GM23338 (cell line): ENCODE measurements around the gene TMEM59. TPM values are rescaled to one million over a fixed set of nuclear protein-coding genes. Genes with fewer than 3 reads are reported as not detected.
"Not testable (repeated sequence)": the region's sequence is repeated elsewhere in the genome, so short reads cannot be mapped to it uniquely, and the experiment has no call there.

Experiments
- ATAC-seq: fragments of 200-7000 bp; cut with Tn5 transposase; 3 replicates; pipeline ENCODE4 v1.9.1; 2020
- DNase-seq: peaks from one replicate; pipeline ENCODE4 v3.0.0-alpha.2; 2015; ENCODE audit warnings: low spot score
- H2AFZ ChIP-seq: fragments of 200-600 bp; sonication (generic); 2 replicates; pipeline ENCODE4 v1.8.0; 2016; ENCODE audit warnings: antibody characterized with exemption, mild to moderate bottlenecking, moderate library complexity
- H3F3A ChIP-seq: fragments of 200-600 bp; sonication (generic); replicated peaks from 2 replicates; pipeline ENCODE4 v1.8.0; 2017; ENCODE audit warnings: antibody characterized with exemption, mixed run types, low read depth
- H3K27ac ChIP-seq: fragments of 200-600 bp; sonication (generic); 2 replicates; pipeline ENCODE4 v1.6.1; 2016; ENCODE audit warnings: low read depth
- H3K27me3 ChIP-seq: fragments of 200-600 bp; sonication (generic); 2 replicates; pipeline ENCODE4 v1.8.0; 2016; ENCODE audit warnings: mild to moderate bottlenecking, mixed run types, moderate library complexity; ENCODE audit not compliant: insufficient read depth
- H3K36me3 ChIP-seq: fragments of 200-600 bp; sonication (generic); 2 replicates; pipeline ENCODE4 v1.8.0; 2016; ENCODE audit warnings: mild to moderate bottlenecking; ENCODE audit not compliant: insufficient read depth
- H3K4me1 ChIP-seq: fragments of 200-600 bp; sonication (generic); 2 replicates; pipeline ENCODE4 v1.8.0; 2016; ENCODE audit warnings: mild to moderate bottlenecking, moderate library complexity; ENCODE audit not compliant: insufficient read depth
- H3K4me2 ChIP-seq: fragments of 200-600 bp; sonication (generic); 2 replicates; pipeline ENCODE4 v1.7.1; 2017; ENCODE audit warnings: mixed run types
- H3K4me3 ChIP-seq: fragments of 200-600 bp; sonication (generic); 2 replicates; pipeline ENCODE4 v1.6.1; 2016; ENCODE audit warnings: mixed run types
- H3K79me2 ChIP-seq: fragments of 200-600 bp; sonication (generic); replicated peaks from 2 replicates; pipeline ENCODE4 v1.8.0; 2017; ENCODE audit warnings: mild to moderate bottlenecking; ENCODE audit not compliant: insufficient read depth
- H3K9me2 ChIP-seq: fragments of 200-600 bp; sonication (generic); 2 replicates; pipeline ENCODE4 v1.8.0; 2017; ENCODE audit not compliant: insufficient read depth
- H4K20me1 ChIP-seq: fragments of 200-600 bp; sonication (generic); replicated peaks from 2 replicates; pipeline ENCODE4 v1.8.0; 2017; ENCODE audit warnings: mild to moderate bottlenecking; ENCODE audit not compliant: insufficient read depth
- H3K27ac Mint-ChIP-seq: 2 replicates; pipeline ENCODE4 v1.8.0; 2020; ENCODE audit warnings: inconsistent platforms, mild to moderate bottlenecking, moderate library complexity, mixed read lengths
- H3K27me3 Mint-ChIP-seq: 3 replicates; pipeline ENCODE4 v1.8.0; 2022; ENCODE audit warnings: low read depth, mild to moderate bottlenecking, moderate library complexity, mixed read lengths, inconsistent platforms; ENCODE audit not compliant: insufficient read depth, poor library complexity
- H3K36me3 Mint-ChIP-seq: 3 replicates; pipeline ENCODE4 v1.8.0; 2021; ENCODE audit warnings: low read depth, mild to moderate bottlenecking, inconsistent platforms, moderate library complexity, mixed read lengths
- H3K4me1 Mint-ChIP-seq: 3 replicates; pipeline ENCODE4 v1.8.0; 2020; ENCODE audit warnings: mild to moderate bottlenecking, inconsistent platforms, mixed read lengths
- H3K4me3 Mint-ChIP-seq: 3 replicates; pipeline ENCODE4 v1.8.0; 2021; ENCODE audit warnings: moderate library complexity, mild to moderate bottlenecking, inconsistent platforms, mixed read lengths
- H3K9me3 Mint-ChIP-seq: 3 replicates; pipeline ENCODE4 v1.8.0; 2020; ENCODE audit warnings: moderate library complexity, mild to moderate bottlenecking, inconsistent platforms, mixed read lengths
- ETS1 ChIP-seq: IDR thresholded peaks from 2 replicates; pipeline ENCODE4 v1.6.1; 2016; ENCODE audit warnings: antibody characterized with exemption
- EZH2 ChIP-seq: fragments of 200-600 bp; sonication (generic); IDR thresholded peaks from one replicate; pipeline ENCODE4 v1.8.0; 2017; ENCODE audit warnings: antibody characterized with exemption, mild to moderate bottlenecking, low read depth; ENCODE audit not compliant: unreplicated experiment
- EZH2phosphoT487 ChIP-seq: fragments of 200-600 bp; sonication (generic); IDR thresholded peaks from one replicate; pipeline ENCODE4 v1.8.1; 2018; ENCODE audit warnings: antibody characterized with exemption; ENCODE audit not compliant: unreplicated experiment
- NANOG ChIP-seq: IDR thresholded peaks from 2 replicates; pipeline ENCODE4 v1.6.1; 2016; ENCODE audit warnings: antibody characterized with exemption, borderline replicate concordance
- POLR2AphosphoS5 ChIP-seq: IDR thresholded peaks from 2 replicates; pipeline ENCODE4 v1.6.1; 2016; ENCODE audit warnings: antibody characterized with exemption, low read depth
- STAT1 ChIP-seq: IDR thresholded peaks from one replicate; pipeline ENCODE4 v1.6.1; 2016; ENCODE audit warnings: antibody characterized with exemption; ENCODE audit not compliant: unreplicated experiment
- ZNF114 ChIP-seq: fragments of 250-450 bp; sonication (Bioruptor Pico); IDR thresholded peaks from 2 replicates; pipeline ENCODE4 v1.5.0; 2020; ENCODE audit warnings: mild to moderate bottlenecking, moderate library complexity
- ZNF331 ChIP-seq: fragments of 250-450 bp; sonication (Bioruptor Pico); IDR thresholded peaks from 2 replicates; pipeline ENCODE4 v1.5.0; 2020; ENCODE audit warnings: low read depth, mild to moderate bottlenecking, moderate library complexity
- ZNF462 ChIP-seq: fragments of 250-450 bp; sonication (Bioruptor Pico); IDR thresholded peaks from 2 replicates; pipeline ENCODE4 v1.5.0; 2020; ENCODE audit warnings: mild to moderate bottlenecking, moderate library complexity
- polyA plus RNA-seq: library from polyadenylated mRNA; unstranded; fragments of >200 nt; fragmentation: Nextera tagmentation; extraction: Ambion mirVana; gene quantifications from 2 replicates; pipeline ENCODE4 v1.2.1, GENCODE V29; 2016
- total RNA-seq: library from RNA; depleted of rRNA; stranded (reverse); fragments of >200 nt; shearing (Covaris generic); gene quantifications from 2 replicates; pipeline ENCODE4 v1.2.3, GENCODE V29; 2014

Gene TMEM59
- total and polyA plus RNA-seq, 2 experiments from 2014 or later = 81.9 to 132 TPM

GRCh38 chr1:54027848-54028247, 25.2 kb downstream of the TMEM59 start:
- no peaks in the 10 kb centered on the region for H3F3A ChIP-seq
- Mint-ChIP-seq H3K27me3 (no peaks in the 10 kb centered on the region), H3K4me1 (no peaks in the 10 kb centered on the region; the same call in 2 of the 3 replicates), H3K36me3 (peaks cover 8% of the 10 kb centered on the region; the same call in 2 of the 3 replicates), H3K9me3 (no peaks in the 10 kb centered on the region), H3K27ac (no peak overlapping the region), H3K4me3 (no peak overlapping the region)
- no peak for ATAC-seq
- 0 out of 2 replicates have a peak, but pooled peaks cover 7% of the 10 kb centered on the region for H4K20me1 ChIP-seq
- H3K79me2 ChIP-seq = no peaks in the 10 kb centered on the region
- H3K4me1 ChIP-seq = no peaks in the 10 kb centered on the region
- H3K4me3 ChIP-seq = no peak overlapping the region
- no peak overlapping the region for H2AFZ ChIP-seq
- H3K4me2 ChIP-seq = no peak overlapping the region
- H3K27me3 ChIP-seq = no peaks in the 10 kb centered on the region
- TF ChIP-seq EZH2phosphoT487 (no peak), STAT1 (no peak), ETS1 (no peak), EZH2 (no peak), ZNF462 (no peak), POLR2AphosphoS5 (no peak), ZNF114 (CRISPR knock-in tag) (no peak), ZNF331 (CRISPR knock-in tag) (no peak), NANOG (no peak)
- peaks cover 2% of the 10 kb centered on the region; the same call in 1 of the 2 replicates for H3K36me3 ChIP-seq
- no peaks in the 10 kb centered on the region for H3K9me2 ChIP-seq
- H3K27ac ChIP-seq = no peak overlapping the region
- DNase-seq = no peak

GRCh38 chr1:54024811-54025210, 28.2 kb downstream of the TMEM59 start:
- H3K9me3 Mint-ChIP-seq, H3K36me3 Mint-ChIP-seq, H3K27me3 Mint-ChIP-seq, ATAC-seq, H3K79me2 ChIP-seq, H4K20me1 ChIP-seq, H3K4me3 ChIP-seq, H3K4me1 Mint-ChIP-seq, H3K4me3 Mint-ChIP-seq, H3K36me3 ChIP-seq, H3K4me2 ChIP-seq, H3F3A ChIP-seq, H3K9me2 ChIP-seq, DNase-seq, H3K4me1 ChIP-seq, H3K27me3 ChIP-seq, H3K27ac Mint-ChIP-seq, H3K27ac ChIP-seq, H2AFZ ChIP-seq: not testable (repeated sequence)
